ENCODE measurements around the gene FAM83B. TPM values are rescaled to one million over a fixed set of nuclear protein-coding genes. Genes with fewer than 3 reads are reported as not detected.

The FAM83B gene
- polyA plus RNA-seq, 1 of the 3 experiments (the other 2 are of a cell fraction), result not detected

DNA sequence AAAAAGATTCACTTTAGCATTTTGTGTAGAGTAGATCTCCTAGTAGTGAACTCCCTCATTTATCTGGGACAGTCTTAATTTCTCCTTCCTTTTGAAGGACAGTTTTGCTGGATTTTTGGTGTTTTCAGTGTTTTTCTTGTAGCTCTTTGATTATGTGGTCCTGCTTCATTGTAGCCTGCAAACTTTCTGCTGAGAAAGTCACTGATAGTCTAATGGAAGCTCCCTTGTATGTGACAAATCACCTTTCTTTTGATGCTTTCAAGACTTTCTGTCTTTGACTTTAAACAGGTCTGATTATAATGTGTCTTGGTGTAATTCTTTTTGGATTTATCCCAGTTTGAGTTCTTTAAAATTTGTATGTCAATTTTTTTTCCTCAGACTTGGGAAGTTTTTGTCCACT is 86.1 kb downstream of the FAM83B start:
- CTCF ChIA-PET, result no interaction called here
- H2AFZ ChIP-seq (ENCODE audit: low read depth), result no peak overlapping the region
- H3K4me3 ChIP-seq (ENCODE audit: low read depth in 2 of 2, low read length in 1 of 2), result no peak overlapping the region
- no peaks in the 10 kb centered on the region for H3K27me3 ChIP-seq (ENCODE audit: insufficient read depth)
- H4K20me1 ChIP-seq (ENCODE audit: insufficient read depth), result no peaks in the 10 kb centered on the region
- POLR2A ChIA-PET, result no interaction called here
- no peaks in the 10 kb centered on the region for H3K79me2 ChIP-seq (ENCODE audit: insufficient read depth)
- DNase-seq, result no peak
- no peaks in the 10 kb centered on the region for H3F3A ChIP-seq (replicated peaks; ENCODE audit: insufficient read depth)
- no peaks in the 10 kb centered on the region for H3K9me3 ChIP-seq
- TF ChIP-seq, protein P1, sequence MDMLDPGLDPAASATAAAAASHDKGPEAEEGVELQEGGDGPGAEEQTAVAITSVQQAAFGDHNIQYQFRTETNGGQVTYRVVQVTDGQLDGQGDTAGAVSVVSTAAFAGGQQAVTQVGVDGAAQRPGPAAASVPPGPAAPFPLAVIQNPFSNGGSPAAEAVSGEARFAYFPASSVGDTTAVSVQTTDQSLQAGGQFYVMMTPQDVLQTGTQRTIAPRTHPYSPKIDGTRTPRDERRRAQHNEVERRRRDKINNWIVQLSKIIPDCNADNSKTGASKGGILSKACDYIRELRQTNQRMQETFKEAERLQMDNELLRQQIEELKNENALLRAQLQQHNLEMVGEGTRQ (IDR thresholded peaks at IDR 0.05; ENCODE audit: borderline replicate concordance, low read depth, low read length), result no peak
- TF ChIP-seq TEAD4 (IDR thresholded peaks at IDR 0.05; ENCODE audit: borderline replicate concordance, insufficient read depth), result no peak
- TF ChIP-seq, protein P2, sequence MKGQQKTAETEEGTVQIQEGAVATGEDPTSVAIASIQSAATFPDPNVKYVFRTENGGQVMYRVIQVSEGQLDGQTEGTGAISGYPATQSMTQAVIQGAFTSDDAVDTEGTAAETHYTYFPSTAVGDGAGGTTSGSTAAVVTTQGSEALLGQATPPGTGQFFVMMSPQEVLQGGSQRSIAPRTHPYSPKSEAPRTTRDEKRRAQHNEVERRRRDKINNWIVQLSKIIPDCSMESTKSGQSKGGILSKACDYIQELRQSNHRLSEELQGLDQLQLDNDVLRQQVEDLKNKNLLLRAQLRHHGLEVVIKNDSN (IDR thresholded peaks at IDR 0.05; ENCODE audit: borderline replicate concordance, low read depth), result no peak
- no peak for TF ChIP-seq TCF12 (IDR thresholded peaks at IDR 0.05)
- TF ChIP-seq POLR2AphosphoS5 (IDR thresholded peaks at IDR 0.05; ENCODE audit: low read depth, low read length), result no peak
- no peak for TF ChIP-seq NFIC (IDR thresholded peaks at IDR 0.05; ENCODE audit: borderline replicate concordance)
- no peak for TF ChIP-seq RCOR1 (IDR thresholded peaks at IDR 0.05; ENCODE audit: low read length)
- no peak for TF ChIP-seq FOSL2 (IDR thresholded peaks at IDR 0.05; ENCODE audit: borderline replicate concordance, low read depth)
- TF ChIP-seq FOXM1 (IDR thresholded peaks at IDR 0.05; ENCODE audit: low read depth), result no peak
- TF ChIP-seq, protein P3, sequence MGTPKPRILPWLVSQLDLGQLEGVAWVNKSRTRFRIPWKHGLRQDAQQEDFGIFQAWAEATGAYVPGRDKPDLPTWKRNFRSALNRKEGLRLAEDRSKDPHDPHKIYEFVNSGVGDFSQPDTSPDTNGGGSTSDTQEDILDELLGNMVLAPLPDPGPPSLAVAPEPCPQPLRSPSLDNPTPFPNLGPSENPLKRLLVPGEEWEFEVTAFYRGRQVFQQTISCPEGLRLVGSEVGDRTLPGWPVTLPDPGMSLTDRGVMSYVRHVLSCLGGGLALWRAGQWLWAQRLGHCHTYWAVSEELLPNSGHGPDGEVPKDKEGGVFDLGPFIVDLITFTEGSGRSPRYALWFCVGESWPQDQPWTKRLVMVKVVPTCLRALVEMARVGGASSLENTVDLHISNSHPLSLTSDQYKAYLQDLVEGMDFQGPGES (IDR thresholded peaks at IDR 0.05; ENCODE audit: low read depth, low read length), result no peak
- TF ChIP-seq, protein P4, sequence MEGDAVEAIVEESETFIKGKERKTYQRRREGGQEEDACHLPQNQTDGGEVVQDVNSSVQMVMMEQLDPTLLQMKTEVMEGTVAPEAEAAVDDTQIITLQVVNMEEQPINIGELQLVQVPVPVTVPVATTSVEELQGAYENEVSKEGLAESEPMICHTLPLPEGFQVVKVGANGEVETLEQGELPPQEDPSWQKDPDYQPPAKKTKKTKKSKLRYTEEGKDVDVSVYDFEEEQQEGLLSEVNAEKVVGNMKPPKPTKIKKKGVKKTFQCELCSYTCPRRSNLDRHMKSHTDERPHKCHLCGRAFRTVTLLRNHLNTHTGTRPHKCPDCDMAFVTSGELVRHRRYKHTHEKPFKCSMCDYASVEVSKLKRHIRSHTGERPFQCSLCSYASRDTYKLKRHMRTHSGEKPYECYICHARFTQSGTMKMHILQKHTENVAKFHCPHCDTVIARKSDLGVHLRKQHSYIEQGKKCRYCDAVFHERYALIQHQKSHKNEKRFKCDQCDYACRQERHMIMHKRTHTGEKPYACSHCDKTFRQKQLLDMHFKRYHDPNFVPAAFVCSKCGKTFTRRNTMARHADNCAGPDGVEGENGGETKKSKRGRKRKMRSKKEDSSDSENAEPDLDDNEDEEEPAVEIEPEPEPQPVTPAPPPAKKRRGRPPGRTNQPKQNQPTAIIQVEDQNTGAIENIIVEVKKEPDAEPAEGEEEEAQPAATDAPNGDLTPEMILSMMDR (IDR thresholded peaks at IDR 0.05), result no peak
- TF ChIP-seq FOXJ3 (CRISPR knock-in tag; IDR thresholded peaks at IDR 0.05), result no peak
- TF ChIP-seq YY1 (IDR thresholded peaks at IDR 0.05; ENCODE audit: low read depth), result no peak
- TF ChIP-seq, protein P5, sequence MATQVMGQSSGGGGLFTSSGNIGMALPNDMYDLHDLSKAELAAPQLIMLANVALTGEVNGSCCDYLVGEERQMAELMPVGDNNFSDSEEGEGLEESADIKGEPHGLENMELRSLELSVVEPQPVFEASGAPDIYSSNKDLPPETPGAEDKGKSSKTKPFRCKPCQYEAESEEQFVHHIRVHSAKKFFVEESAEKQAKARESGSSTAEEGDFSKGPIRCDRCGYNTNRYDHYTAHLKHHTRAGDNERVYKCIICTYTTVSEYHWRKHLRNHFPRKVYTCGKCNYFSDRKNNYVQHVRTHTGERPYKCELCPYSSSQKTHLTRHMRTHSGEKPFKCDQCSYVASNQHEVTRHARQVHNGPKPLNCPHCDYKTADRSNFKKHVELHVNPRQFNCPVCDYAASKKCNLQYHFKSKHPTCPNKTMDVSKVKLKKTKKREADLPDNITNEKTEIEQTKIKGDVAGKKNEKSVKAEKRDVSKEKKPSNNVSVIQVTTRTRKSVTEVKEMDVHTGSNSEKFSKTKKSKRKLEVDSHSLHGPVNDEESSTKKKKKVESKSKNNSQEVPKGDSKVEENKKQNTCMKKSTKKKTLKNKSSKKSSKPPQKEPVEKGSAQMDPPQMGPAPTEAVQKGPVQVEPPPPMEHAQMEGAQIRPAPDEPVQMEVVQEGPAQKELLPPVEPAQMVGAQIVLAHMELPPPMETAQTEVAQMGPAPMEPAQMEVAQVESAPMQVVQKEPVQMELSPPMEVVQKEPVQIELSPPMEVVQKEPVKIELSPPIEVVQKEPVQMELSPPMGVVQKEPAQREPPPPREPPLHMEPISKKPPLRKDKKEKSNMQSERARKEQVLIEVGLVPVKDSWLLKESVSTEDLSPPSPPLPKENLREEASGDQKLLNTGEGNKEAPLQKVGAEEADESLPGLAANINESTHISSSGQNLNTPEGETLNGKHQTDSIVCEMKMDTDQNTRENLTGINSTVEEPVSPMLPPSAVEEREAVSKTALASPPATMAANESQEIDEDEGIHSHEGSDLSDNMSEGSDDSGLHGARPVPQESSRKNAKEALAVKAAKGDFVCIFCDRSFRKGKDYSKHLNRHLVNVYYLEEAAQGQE (IDR thresholded peaks at IDR 0.05; ENCODE audit: low read depth, low read length), result no peak
- no peak for TF ChIP-seq TAF1 (IDR thresholded peaks at IDR 0.05; ENCODE audit: borderline replicate concordance, low read depth, low read length)
- no peak for TF ChIP-seq ELF1 (IDR thresholded peaks at IDR 0.05)
- TF ChIP-seq, protein P6, sequence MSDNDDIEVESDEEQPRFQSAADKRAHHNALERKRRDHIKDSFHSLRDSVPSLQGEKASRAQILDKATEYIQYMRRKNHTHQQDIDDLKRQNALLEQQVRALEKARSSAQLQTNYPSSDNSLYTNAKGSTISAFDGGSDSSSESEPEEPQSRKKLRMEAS (IDR thresholded peaks at IDR 0.05; ENCODE audit: low read depth), result no peak
- no peak for TF ChIP-seq EP300 (IDR thresholded peaks at IDR 0.05; ENCODE audit: borderline replicate concordance in 1 of 2, low read depth in 1 of 2, low read length in 1 of 2)
- no peak for TF ChIP-seq GATA2 (CRISPR knock-in tag; IDR thresholded peaks at IDR 0.05)
- TF ChIP-seq, protein P7, sequence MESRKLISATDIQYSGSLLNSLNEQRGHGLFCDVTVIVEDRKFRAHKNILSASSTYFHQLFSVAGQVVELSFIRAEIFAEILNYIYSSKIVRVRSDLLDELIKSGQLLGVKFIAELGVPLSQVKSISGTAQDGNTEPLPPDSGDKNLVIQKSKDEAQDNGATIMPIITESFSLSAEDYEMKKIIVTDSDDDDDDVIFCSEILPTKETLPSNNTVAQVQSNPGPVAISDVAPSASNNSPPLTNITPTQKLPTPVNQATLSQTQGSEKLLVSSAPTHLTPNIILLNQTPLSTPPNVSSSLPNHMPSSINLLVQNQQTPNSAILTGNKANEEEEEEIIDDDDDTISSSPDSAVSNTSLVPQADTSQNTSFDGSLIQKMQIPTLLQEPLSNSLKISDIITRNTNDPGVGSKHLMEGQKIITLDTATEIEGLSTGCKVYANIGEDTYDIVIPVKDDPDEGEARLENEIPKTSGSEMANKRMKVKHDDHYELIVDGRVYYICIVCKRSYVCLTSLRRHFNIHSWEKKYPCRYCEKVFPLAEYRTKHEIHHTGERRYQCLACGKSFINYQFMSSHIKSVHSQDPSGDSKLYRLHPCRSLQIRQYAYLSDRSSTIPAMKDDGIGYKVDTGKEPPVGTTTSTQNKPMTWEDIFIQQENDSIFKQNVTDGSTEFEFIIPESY (IDR thresholded peaks at IDR 0.05; ENCODE audit: borderline replicate concordance, low read depth), result no peak
- no peaks in the 10 kb centered on the region; the same call in 1 of the 2 replicates for H3K9me2 ChIP-seq
- no peak overlapping the region for H3K4me2 ChIP-seq
- H3K9ac ChIP-seq, result no peak overlapping the region
- no peaks in the 10 kb centered on the region for H3K4me1 ChIP-seq (ENCODE audit: control insufficient read depth in 1 of 2, insufficient read depth in 2 of 2, low read depth in 1 of 2, low read length in 1 of 2)
- no peaks in the 10 kb centered on the region for H3K36me3 ChIP-seq (replicated peaks in 1 of 2; ENCODE audit: control insufficient read depth in 1 of 2, insufficient read depth in 2 of 2, low read length in 1 of 2)
- no peak overlapping the region for H3K27ac ChIP-seq (ENCODE audit: low read depth in 2 of 2, low read length in 1 of 2)

Measured in SK-N-SH (cell line).